GM03348 (cell line): ENCODE measurements around the gene TMTC2.

Source experiments
- DNase-seq: peaks from one replicate; pipeline ENCODE4 v3.0.0; 2012; ENCODE audit warnings: low spot score

TMTC2 gene

DNA sequence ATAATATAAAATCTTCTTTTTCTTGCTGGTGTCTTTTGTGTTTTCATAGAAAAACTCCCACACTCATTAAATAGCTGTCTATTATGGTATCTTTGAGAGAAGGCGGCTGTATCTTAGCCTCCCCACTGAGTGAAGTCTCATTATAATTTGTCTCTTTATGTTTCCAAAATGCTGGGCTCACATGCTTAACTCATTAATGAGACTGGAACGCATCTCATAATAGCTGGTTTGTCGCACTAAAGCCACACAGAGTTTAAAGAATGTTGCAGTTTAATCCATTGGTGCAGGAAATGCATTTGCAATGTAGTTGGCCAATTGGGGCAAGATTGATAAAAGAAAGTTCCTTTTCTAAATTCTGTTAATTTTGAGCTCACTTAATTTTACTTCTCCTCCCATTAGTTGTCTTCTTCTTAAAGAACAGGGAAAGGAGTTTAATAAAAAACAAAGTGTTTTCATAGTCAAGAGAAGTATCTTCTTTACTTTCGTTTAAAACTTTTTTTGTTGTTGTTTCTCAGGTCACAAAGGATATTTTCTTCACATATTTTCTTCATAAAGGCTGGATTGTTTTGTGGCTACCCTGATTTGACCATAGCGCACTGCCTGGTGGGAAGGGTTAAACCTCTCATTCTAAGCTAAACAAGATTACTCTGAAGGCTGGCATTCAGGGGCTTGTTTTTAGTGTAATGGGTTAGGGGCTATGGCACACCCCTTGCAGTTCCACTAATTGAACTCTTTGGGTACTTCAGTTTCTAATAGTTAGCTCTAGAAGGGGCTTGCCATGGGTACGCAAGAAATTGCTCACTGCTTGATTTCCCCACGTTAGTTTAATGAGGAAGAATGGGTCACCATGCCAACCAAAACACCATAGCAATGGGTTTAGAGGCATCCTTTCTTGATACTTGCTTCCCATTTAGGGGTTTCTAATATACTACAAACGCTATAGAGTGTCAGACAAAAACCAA is 197.0 kb downstream of the TMTC2 start:
- no peak for DNase-seq

DNA sequence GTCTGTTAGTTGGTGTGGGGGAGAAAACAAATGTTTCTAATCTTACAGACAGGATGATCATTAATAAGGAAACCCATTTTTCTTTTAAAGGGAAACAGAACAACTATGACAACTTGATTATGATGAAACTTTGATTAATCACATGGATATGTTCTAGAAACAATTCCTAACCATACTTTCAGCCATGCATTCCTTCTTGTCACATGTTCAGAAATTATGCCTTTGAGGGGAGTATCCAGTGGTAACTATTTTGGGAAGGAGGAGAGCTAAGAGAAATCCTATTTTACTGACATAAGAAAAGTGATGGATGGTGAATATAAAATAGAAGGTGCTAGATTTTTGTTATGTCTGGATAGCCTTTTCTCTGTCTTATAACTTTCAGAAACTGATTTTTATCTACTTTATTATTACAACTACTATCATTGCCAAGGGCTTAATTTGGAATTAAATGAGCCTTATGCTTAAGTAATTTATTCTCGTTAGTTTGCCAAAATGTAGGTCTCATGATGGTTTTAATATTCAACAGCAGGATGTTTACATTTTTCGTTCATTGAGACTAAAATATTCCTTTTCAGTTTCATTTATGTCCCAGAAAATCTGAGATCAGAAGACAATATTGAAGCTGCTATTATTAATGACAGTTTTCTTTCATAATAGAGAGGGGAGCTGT is 200.1 kb downstream of the TMTC2 start:
- DNase-seq = peak; percentile 42

- no peak for DNase-seq
Measured at GRCh38 chr12:82893896-82894295, 207.2 kb downstream of the TMTC2 start.

- DNase-seq = no peak
Measured at GRCh38 chr12:82896277-82896676, 209.6 kb downstream of the TMTC2 start.

DNA sequence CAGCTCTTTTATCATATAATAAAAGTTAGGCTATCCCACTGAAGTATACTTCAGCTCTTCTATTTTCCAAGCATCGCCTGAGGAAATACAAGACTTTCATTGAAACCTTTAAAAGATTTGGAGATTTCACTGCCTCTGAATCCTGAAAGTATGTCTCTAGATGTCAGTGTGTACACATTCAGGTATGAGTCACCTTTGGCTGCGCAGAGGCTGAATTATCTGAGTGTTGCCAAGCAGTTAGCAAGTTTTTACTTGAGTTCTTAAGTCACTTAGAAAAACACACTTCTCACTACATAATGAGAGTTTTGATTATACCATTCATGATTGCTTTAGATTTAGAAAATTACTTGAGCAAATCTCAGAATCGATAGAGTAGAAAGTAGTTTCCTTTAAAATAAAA is 210.3 kb downstream of the TMTC2 start:
- DNase-seq = no peak

- DNase-seq = no peak
Measured at GRCh38 chr12:82898441-82898840, 211.7 kb downstream of the TMTC2 start.

DNA sequence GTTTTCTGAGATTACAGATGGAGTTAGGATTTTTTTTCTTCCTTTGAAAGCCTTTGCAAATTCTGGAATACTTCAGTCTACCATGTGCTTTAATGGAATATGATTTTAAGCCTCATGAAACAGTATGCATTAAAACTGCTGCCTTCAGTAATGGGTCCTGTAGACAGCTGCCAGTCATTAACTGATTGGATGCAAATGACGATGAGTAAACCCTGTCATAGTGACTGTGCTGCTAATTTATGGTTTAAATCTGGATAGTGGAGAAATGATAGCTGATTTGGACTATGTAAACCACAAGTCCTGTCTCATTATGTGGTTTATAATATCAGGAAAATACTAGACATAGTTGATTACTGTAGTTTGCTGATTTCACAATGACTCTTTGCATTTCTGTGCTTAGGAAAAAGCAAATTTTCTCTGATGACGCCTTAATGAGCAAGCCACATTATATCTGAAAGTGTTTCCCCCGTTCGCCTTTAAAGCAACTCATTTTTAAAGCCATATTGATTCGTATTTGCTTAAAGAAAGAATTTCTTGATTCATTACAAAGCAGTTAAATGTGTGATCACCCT is 217.6 kb downstream of the TMTC2 start:
- DNase-seq = peak; percentile 41

DNA sequence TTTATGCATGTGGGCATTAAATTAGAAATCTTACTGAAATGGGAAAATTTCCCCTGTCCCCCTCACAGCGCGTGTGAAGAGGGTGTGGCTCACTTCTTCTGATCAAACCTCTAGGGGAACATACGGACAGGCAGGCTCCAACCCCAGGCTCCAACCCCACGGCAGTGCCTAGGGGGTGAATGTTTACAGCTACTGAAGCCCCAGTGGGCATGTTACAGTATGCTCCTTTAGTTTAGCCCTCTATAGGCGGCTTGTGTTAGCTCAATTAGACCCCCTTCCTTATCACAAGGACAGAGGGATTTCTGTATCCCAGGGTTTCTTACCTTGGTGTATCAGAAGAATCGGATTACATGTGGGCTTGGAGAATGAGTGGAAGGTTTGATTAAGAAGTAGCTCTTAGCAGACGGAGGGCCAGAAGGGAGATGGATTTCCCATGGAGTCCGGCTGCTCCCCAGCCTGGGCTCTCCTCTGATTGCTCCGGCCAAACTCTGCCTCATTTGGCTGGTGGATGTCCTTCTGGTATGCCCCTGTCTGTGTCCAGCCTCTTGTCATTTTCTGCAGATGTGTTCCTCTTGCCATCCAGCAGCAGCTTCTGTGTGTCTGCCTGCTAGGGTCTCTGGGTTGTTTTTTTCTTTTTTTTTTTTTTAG is 223.7 kb downstream of the TMTC2 start:
- no peak for DNase-seq

- DNase-seq = peak; percentile 13
Measured at GRCh38 chr12:82912406-82912805, 225.7 kb downstream of the TMTC2 start.

DNA sequence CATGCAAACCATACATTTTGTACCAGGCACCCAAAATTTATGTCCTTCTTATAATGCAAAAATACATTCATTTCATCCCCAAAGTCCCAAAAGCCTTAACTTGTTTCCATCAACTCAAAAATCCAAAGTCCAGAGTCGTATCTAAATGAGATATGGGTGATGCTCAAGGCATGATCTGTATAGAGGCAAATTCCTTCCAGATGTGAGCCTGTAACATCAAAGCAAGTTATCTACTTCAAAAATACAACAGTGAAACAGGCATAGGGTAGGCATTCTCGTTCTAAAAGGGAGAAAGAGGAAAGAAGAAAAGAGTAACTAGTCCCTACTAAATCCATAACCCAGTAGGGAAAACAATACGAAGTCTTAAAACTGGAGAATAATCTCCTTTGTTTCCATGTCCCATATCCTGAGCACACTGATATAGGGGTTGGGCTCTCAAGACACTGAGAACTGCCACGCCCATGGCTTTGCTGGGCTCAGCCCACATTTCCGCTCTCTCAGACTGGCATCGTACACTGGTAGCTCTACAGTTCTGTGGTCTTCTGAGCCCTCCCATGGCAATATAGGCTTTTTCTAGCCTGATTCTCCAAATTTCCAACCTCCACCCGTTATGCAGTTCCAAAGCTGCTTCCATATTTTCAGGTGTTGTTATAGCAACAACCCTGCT is 232.8 kb downstream of the TMTC2 start:
- no peak for DNase-seq

DNA sequence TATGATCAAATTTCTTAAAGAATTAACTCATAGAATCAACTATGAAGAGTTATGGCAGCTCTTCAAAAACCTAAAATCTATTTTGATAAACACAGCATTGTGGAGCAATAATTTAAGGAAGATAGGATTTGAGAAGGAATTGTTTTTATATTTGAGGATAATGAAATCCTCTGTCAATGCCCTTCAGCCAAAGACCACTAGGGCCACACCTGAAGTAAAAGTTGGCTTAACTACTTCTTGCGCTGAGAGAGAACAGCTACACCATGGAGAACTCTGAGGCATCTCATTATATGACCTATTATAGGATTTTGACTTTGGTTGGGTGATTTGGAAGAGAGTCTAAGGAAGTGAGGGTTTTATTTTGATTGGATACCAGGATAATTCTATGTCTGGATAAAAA is 237.2 kb downstream of the TMTC2 start:
- no peak for DNase-seq

- DNase-seq = no peak
Measured at GRCh38 chr12:82926630-82927029, 239.9 kb downstream of the TMTC2 start.

DNA sequence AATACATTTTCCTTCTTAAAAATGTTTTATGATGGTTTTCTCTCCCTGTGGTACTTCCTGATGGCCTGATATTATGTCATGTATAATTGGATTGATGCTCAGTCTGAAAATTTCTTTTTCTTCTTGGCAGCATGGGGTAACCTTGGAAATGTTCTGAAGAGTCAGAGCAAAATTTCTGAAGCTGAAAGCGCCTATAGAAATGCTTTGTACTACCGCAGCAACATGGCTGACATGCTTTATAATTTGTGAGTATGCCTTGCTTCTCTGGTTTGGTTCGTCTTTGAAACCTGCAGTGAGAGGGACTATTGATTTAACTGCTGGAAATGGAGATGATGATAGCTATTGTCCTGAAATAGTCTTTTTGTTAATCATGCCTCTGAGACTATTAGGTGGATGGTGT is 243.6 kb downstream of the TMTC2 start:
- no peak for DNase-seq

- DNase-seq = no peak
Measured at GRCh38 chr12:82931349-82932116, 244.8 kb downstream of the TMTC2 start.

DNA sequence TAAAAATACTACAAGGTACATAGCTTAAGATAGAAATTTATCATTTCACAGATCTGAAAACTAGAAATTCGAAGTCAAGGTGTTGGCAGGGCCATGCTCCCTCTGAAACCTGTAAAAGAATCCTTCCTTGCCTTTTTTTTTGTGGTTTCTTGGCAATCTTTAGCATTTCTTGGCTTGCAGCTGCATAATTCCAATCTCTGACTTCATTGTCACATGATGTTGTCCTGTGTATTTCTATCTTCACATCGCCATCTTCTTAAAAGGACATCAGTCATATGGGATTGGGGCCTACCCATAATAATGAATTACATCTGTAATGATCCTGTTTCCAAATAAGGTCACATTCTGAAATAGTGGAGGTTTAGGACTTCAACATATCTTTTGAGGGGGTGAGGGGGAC is 250.4 kb downstream of the TMTC2 start:
- no peak for DNase-seq

- no peak for DNase-seq
Measured at GRCh38 chr12:82942521-82942920, 255.8 kb downstream of the TMTC2 start.

GRCh38 chr12:82942991-82943401 is 256.3 kb downstream of the TMTC2 start:
- no peak for DNase-seq

DNA sequence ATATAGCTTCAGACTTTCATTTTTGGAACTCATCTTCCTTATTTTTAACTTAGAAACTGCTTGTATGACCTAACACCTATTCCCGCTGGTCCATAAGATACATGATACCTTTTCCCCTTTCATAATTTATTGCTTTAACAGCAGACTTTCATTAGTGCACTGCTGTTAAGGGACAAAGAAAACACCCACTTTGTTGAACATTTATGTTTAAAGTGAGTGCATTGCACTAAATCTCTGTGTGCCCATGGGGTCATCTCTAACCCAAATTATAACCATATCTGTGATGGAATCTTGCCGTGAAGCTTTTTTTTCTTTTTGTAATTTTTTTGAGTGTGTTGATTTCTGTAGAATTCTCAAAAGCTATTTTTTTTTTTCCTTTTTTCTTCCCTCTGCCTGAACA is 261.8 kb downstream of the TMTC2 start:
- no peak for DNase-seq

- DNase-seq = no peak
Measured at GRCh38 chr12:82950356-82950755, 263.6 kb downstream of the TMTC2 start.

- no peak for DNase-seq
Measured at GRCh38 chr12:82952946-82953345, 266.2 kb downstream of the TMTC2 start.

- no peak for DNase-seq
Measured at GRCh38 chr12:82953397-82953796, 266.7 kb downstream of the TMTC2 start.
